HAP-1 (cell line): ENCODE data around the gene PRUNE1.
A peak's percentile ranks its signal among the peaks of the same experiment; 100 is the strongest.

ENCODE experiments used
- DNase-seq, 2 experiments: peaks; one replicate each; pipeline ENCODE4 v3.0.0-alpha.2; 2016 to 2020; ENCODE audit warnings: low spot score in 2 of 2
- H3K27me3 ChIP-seq: fragments of 250-450 bp; sonication (Bioruptor Pico); 2 replicates; pipeline ENCODE4 v1.5.1; 2020; ENCODE audit warnings: low read depth, mild to moderate bottlenecking, moderate library complexity
- H3K36me3 ChIP-seq: fragments of 250-450 bp; sonication (Bioruptor Pico); replicated peaks from 2 replicates; pipeline ENCODE4 v1.5.1; 2020; ENCODE audit warnings: mild to moderate bottlenecking
- H3K4me1 ChIP-seq: fragments of 250-450 bp; sonication (Bioruptor Pico); 2 replicates; pipeline ENCODE4 v1.5.1; 2020; ENCODE audit warnings: mild to moderate bottlenecking
- H3K4me3 ChIP-seq: fragments of 250-450 bp; sonication (Bioruptor Pico); 2 replicates; pipeline ENCODE4 v1.5.1; 2020; ENCODE audit warnings: mild to moderate bottlenecking, moderate library complexity
- H3K9me3 ChIP-seq: fragments of 250-450 bp; sonication (Bioruptor Pico); 2 replicates; pipeline ENCODE4 v1.5.1; 2020; ENCODE audit warnings: mild to moderate bottlenecking, moderate library complexity
- in situ Hi-C: fragments of 300-500 bp; cut with MboI; formaldehyde crosslinking; loops from 3 replicates; pipeline ENCODE4 v1.14.3; 2020; ENCODE audit warnings: low sequenced_read_pairs, inconsistent platforms, mixed read lengths

Gene PRUNE1

GRCh38 chr1:151008244-151009205 lies at the start of gene PRUNE1:
Gene PRUNE1 (plus strand): TSS chr1:151008449. CDS start chr1:151008633, 184 bp downstream.
- Histone ChIP-seq H3K36me3 (no peaks in the 10 kb centered on the region), H3K4me1 (peaks cover 22% of the 10 kb centered on the region), H3K4me3 (peak within 1 kb of the TSS; percentile 60), H3K9me3 (no peaks in the 10 kb centered on the region), H3K27me3 (no peaks in the 10 kb centered on the region)
- in situ Hi-C loops: no loop called here
- DNase-seq: peak; percentile 92 to 99

- Histone ChIP-seq H3K4me3 (no peak overlapping the region), H3K4me1 (no peaks in the 10 kb centered on the region), H3K27me3 (no peaks in the 10 kb centered on the region), H3K9me3 (no peaks in the 10 kb centered on the region), H3K36me3 (peaks cover 75% of the 10 kb centered on the region)
- DNase-seq: no peak
- in situ Hi-C loops: no loop called here
Measured at GRCh38 chr1:150960646-150961045, 47.6 kb upstream of the PRUNE1 start.

GRCh38 chr1:150961756-150962155 lies 46.5 kb upstream of the PRUNE1 start:
- no peaks in the 10 kb centered on the region for H3K4me1 ChIP-seq
- in situ Hi-C loops: no loop called here
- H3K27me3 ChIP-seq: no peaks in the 10 kb centered on the region
- no peaks in the 10 kb centered on the region for H3K9me3 ChIP-seq
- H3K36me3 ChIP-seq: peaks cover 83% of the 10 kb centered on the region
- H3K4me3 ChIP-seq: no peak overlapping the region
- no peak for DNase-seq

GRCh38 chr1:150963321-150964163 lies 44.7 kb upstream of the PRUNE1 start:
- Histone ChIP-seq H3K36me3 (peaks cover 93% of the 10 kb centered on the region), H3K9me3 (no peaks in the 10 kb centered on the region), H3K27me3 (no peaks in the 10 kb centered on the region), H3K4me3 (no peak overlapping the region), H3K4me1 (no peaks in the 10 kb centered on the region)
- no peak for DNase-seq
- in situ Hi-C loops: no loop called here

- in situ Hi-C loops: no loop called here
- DNase-seq: no peak
- Histone ChIP-seq H3K4me1 (no peaks in the 10 kb centered on the region), H3K9me3 (no peaks in the 10 kb centered on the region), H3K4me3 (no peak overlapping the region), H3K36me3 (peaks cover 94% of the 10 kb centered on the region), H3K27me3 (no peaks in the 10 kb centered on the region)
Measured at GRCh38 chr1:150964164-150964489, 44.1 kb upstream of the PRUNE1 start.

GRCh38 chr1:150965605-150966004 lies 42.6 kb upstream of the PRUNE1 start:
- DNase-seq: no peak
- peaks cover 83% of the 10 kb centered on the region for H3K36me3 ChIP-seq
- in situ Hi-C loops: no loop called here
- H3K4me3 ChIP-seq: no peak overlapping the region
- no peaks in the 10 kb centered on the region for H3K4me1 ChIP-seq
- H3K27me3 ChIP-seq: no peaks in the 10 kb centered on the region
- H3K9me3 ChIP-seq: no peaks in the 10 kb centered on the region

- Histone ChIP-seq H3K36me3 (peaks cover 79% of the 10 kb centered on the region), H3K4me1 (peaks cover under 1% of the 10 kb centered on the region), H3K9me3 (no peaks in the 10 kb centered on the region), H3K27me3 (no peaks in the 10 kb centered on the region), H3K4me3 (no peak overlapping the region)
- DNase-seq: no peak
- in situ Hi-C loops: no loop called here
Measured at GRCh38 chr1:150966011-150966410, 42.2 kb upstream of the PRUNE1 start.

- peaks cover 20% of the 10 kb centered on the region for H3K4me1 ChIP-seq
- no peak overlapping the region for H3K4me3 ChIP-seq
- DNase-seq: no peak
- peaks cover 64% of the 10 kb centered on the region for H3K36me3 ChIP-seq
- in situ Hi-C loops: no loop called here
- no peaks in the 10 kb centered on the region for H3K9me3 ChIP-seq
- H3K27me3 ChIP-seq: no peaks in the 10 kb centered on the region
Measured at GRCh38 chr1:150967936-150968335, 40.3 kb upstream of the PRUNE1 start.

GRCh38 chr1:150968491-150968890 lies 39.8 kb upstream of the PRUNE1 start:
- Histone ChIP-seq H3K4me1 (peaks cover 24% of the 10 kb centered on the region), H3K27me3 (no peaks in the 10 kb centered on the region), H3K9me3 (no peaks in the 10 kb centered on the region), H3K4me3 (no peak overlapping the region), H3K36me3 (peaks cover 58% of the 10 kb centered on the region)
- in situ Hi-C loops: no loop called here
- DNase-seq: no peak

- H3K4me3 ChIP-seq: no peak overlapping the region
- no peak for DNase-seq
- in situ Hi-C loops: no loop called here
- no peaks in the 10 kb centered on the region for H3K9me3 ChIP-seq
- peaks cover 24% of the 10 kb centered on the region for H3K4me1 ChIP-seq
- no peaks in the 10 kb centered on the region for H3K27me3 ChIP-seq
- peaks cover 47% of the 10 kb centered on the region for H3K36me3 ChIP-seq
Measured at GRCh38 chr1:150969626-150970025, 38.6 kb upstream of the PRUNE1 start.

GRCh38 chr1:150970808-150971582 lies 37.3 kb upstream of the PRUNE1 start:
- Histone ChIP-seq H3K9me3 (no peaks in the 10 kb centered on the region), H3K27me3 (no peaks in the 10 kb centered on the region), H3K4me1 (peaks cover 24% of the 10 kb centered on the region), H3K36me3 (peaks cover 33% of the 10 kb centered on the region), H3K4me3 (no peak overlapping the region)
- in situ Hi-C loops: no loop called here
- DNase-seq: no peak

- in situ Hi-C loops: no loop called here
- Histone ChIP-seq H3K4me1 (peaks cover 24% of the 10 kb centered on the region), H3K9me3 (no peaks in the 10 kb centered on the region), H3K36me3 (peaks cover 25% of the 10 kb centered on the region), H3K27me3 (no peaks in the 10 kb centered on the region), H3K4me3 (no peak overlapping the region)
- no peak for DNase-seq
Measured at GRCh38 chr1:150971583-150972416, 36.4 kb upstream of the PRUNE1 start.
